Measurements from ENCODE around the gene TPPP2. TPM values are rescaled to one million over a fixed set of nuclear protein-coding genes. Genes with fewer than 3 reads are reported as not detected.

TPPP2 gene
- total RNA-seq, 1 donor from 2014 or later: not detected

- no peak for DNase-seq (ENCODE audit: low spot score in 2 of 2)
- no peak for TF ChIP-seq CTCF (IDR thresholded peaks at IDR 0.05)
- Histone ChIP-seq H3K4me3 (no peak overlapping the region), H3K27ac (no peak overlapping the region), H3K36me3 (peaks cover 77 to 94% of the 10 kb centered on the region in 2 donors), H3K27me3 (no peaks in the 10 kb centered on the region), H3K4me1 (no peaks in the 10 kb centered on the region), H3K9me3 (no peaks in the 10 kb centered on the region)
- intact Hi-C loops (cut with DNase I): no loop called here
These were observed 51.6 kb downstream of the TPPP2 start for GRCh38 chr14:21081521-21082142.

Other genes starting within 250 kb of the TPPP2 start
- 0.96 TPM for gene RNASE6, start 248.9 kb upstream of the TPPP2 start, total RNA-seq
- gene RNASE1, start 227.4 kb upstream of the TPPP2 start, total RNA-seq: 515 TPM
- not detected for gene RNASE3, start 138.8 kb upstream of the TPPP2 start, total RNA-seq
- not detected for gene RNASE2, start 74.7 kb upstream of the TPPP2 start, total RNA-seq
- gene METTL17, start 40.2 kb upstream of the TPPP2 start, total RNA-seq: 38.8 TPM
- not detected for gene SLC39A2, start 30.9 kb upstream of the TPPP2 start, total RNA-seq
- 216 TPM for gene NDRG2, start 5.2 kb upstream of the TPPP2 start, total RNA-seq
- gene RNASE13, start 4.6 kb downstream of the TPPP2 start, total RNA-seq: not detected
- gene RNASE7, start 12.1 kb downstream of the TPPP2 start, total RNA-seq: not detected
- not detected for gene RNASE8, start 27.6 kb downstream of the TPPP2 start, total RNA-seq
- 64.8 TPM for gene ARHGEF40, start 40.1 kb downstream of the TPPP2 start, total RNA-seq
- gene ZNF219, start 68.4 kb downstream of the TPPP2 start, total RNA-seq: 62.9 TPM
- not detected for gene TMEM253, start 70.8 kb downstream of the TPPP2 start, total RNA-seq
- gene OR5AU1, start 125.8 kb downstream of the TPPP2 start, total RNA-seq: not detected
- 303 TPM for gene HNRNPC, start 239.2 kb downstream of the TPPP2 start, total RNA-seq
- not detected for gene RPGRIP1, start 249.9 kb downstream of the TPPP2 start, total RNA-seq

All from ascending aorta (tissue), 2 donors.